AG10803 (cell line): ENCODE results near the gene COL18A1.

Experiments used
- DNase-seq: peaks from one replicate; pipeline ENCODE4 v3.0.0; 2010; ENCODE audit warnings: low read depth
- H3K4me3 ChIP-seq: 2 replicates; pipeline ENCODE4 v1.5.1; 2011; ENCODE audit warnings: mild to moderate bottlenecking, low read length, control low read depth
- CTCF ChIP-seq: conservative IDR thresholded peaks from 2 replicates; pipeline ENCODE4 v1.5.1; 2011; ENCODE audit warnings: mild to moderate bottlenecking, low read length, control low read depth, inconsistent platforms

COL18A1 gene

GRCh38 chr21:45533361-45533845 lies 128.4 kb downstream of the COL18A1 start:
- H3K4me3 ChIP-seq, result no peak overlapping the region
- no peak for DNase-seq

DNA sequence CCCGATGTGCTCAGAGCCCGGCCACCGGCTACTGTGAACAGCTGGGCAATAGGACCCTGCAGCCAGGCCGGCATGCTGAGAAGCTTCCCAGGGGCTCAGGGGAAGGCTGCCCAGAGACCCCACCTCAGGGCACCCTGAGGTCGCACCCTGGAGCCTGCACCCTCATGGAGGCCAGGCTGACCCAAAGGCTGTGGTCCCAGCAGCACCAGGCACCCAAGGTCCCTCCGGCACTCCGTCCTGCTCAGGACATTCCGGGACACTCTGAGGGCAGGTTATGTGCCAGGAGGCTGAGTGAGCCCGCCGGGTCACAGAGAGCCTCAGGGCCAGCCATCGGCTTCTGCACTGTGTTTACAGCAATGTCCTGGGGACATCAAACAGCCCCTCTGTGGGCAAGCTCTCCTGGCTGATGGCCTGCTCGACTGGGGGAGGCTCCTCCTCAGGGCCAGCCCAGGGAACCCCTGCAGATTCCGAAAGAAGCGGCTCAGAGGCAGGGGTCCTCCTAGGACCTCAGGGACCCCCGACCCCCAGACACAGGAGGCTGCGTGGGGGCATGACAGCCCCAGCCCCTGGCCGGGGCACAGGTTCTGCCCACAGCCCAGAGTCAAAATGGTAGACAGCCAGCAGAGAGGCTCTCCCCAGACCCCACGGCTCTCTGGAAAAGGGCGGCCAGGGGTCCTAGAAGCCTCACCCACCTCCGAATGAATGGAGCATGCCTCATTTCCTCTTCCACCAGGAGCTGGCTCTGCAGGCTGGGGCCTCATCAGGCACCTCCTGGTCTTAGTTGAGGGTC lies 129.1 kb downstream of the COL18A1 start:
- no peak for TF ChIP-seq CTCF
- no peak for DNase-seq

More at GRCh38 chr21:45533361-45533845, 128.4 kb downstream of the COL18A1 start:
- TF ChIP-seq CTCF, result no peak

GRCh38 chr21:45534636-45535331 lies 129.8 kb downstream of the COL18A1 start:
- DNase-seq, result no peak
- no peak for TF ChIP-seq CTCF
- no peak overlapping the region for H3K4me3 ChIP-seq

More for the DNA sequence above, 129.1 kb downstream of the COL18A1 start:
- no peak overlapping the region for H3K4me3 ChIP-seq

- no peak overlapping the region for H3K4me3 ChIP-seq
- TF ChIP-seq CTCF, result no peak
- DNase-seq, result no peak
Observed at GRCh38 chr21:45535341-45536081, 130.5 kb downstream of the COL18A1 start.

DNA sequence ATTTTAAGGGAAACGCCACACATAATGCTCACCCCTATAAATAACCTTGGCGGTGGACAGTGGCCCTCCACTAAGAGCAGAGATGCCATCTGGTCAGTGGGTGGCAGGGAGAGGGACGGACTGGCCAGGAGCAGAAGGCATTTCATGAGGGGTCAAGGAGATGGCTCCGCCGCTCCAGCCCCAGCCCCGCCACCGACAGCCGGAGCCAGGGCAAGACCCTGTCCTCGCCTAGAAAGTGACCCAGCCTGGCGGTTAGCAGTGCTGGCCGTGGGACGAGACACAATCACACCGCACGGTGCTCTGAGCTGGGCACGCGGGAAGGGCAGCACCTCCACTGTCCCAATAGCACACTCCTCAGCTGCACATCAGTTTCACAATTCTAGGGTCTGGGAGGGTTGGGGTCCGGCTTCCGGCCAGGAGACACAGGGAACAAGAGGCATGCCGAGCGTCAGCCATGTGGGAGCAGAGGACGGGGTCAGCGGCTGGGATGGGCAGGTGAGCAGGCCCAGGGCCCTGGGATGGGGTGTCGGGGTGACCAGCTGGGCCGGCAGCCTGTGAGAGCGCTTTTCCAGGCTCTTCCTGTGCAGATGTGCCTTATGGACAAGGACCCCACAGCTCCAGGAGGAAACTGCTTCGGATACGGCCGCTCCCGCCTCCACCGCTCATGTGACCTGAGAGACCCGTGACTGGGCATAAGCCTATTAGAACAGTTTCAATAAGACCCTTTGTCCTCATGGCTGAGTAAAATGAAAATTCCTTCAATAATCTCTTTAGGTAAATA lies 131.5 kb downstream of the COL18A1 start:
- no peak for TF ChIP-seq CTCF
- DNase-seq, result no peak
- no peak overlapping the region for H3K4me3 ChIP-seq

GRCh38 chr21:45537111-45537745 lies 132.3 kb downstream of the COL18A1 start:
- no peak overlapping the region for H3K4me3 ChIP-seq
- no peak for DNase-seq
- TF ChIP-seq CTCF, result no peak
